GM19025 (cell line): ENCODE data around the gene CLNK.

Experiments used
- ATAC-seq: cut with Tn5 transposase; IDR thresholded peaks from one replicate; pipeline ENCODE4 v1.9.1; 2021; ENCODE audit warnings: mild to moderate bottlenecking, low read depth, moderate library complexity; ENCODE audit not compliant: unreplicated experiment

The CLNK gene

GRCh38 chr4:10666616-10667015 lies 18.0 kb downstream of the CLNK start:
- ATAC-seq = no peak

- ATAC-seq = no peak
These were observed 20.2 kb downstream of the CLNK start for GRCh38 chr4:10664408-10664807.

- no peak for ATAC-seq
These were observed 21.6 kb downstream of the CLNK start for GRCh38 chr4:10662937-10663336.

GRCh38 chr4:10661047-10661446 lies 23.5 kb downstream of the CLNK start:
- no peak for ATAC-seq

GRCh38 chr4:10659251-10659650 lies 25.3 kb downstream of the CLNK start:
- no peak for ATAC-seq

- no peak for ATAC-seq
These were observed 27.6 kb downstream of the CLNK start for GRCh38 chr4:10656988-10657387.

- ATAC-seq = no peak
These were observed 28.1 kb downstream of the CLNK start for GRCh38 chr4:10656420-10656819.

- ATAC-seq = no peak
These were observed 28.6 kb downstream of the CLNK start for GRCh38 chr4:10655968-10656367.

- no peak for ATAC-seq
These were observed 36.1 kb downstream of the CLNK start for GRCh38 chr4:10648479-10648878.

- no peak for ATAC-seq
These were observed 36.7 kb downstream of the CLNK start for GRCh38 chr4:10647846-10648245.

- ATAC-seq = no peak
These were observed 40.8 kb downstream of the CLNK start for GRCh38 chr4:10643600-10644425.

GRCh38 chr4:10640561-10641201 lies 43.9 kb downstream of the CLNK start:
- ATAC-seq = no peak

GRCh38 chr4:10639664-10640063 lies 44.9 kb downstream of the CLNK start:
- no peak for ATAC-seq

GRCh38 chr4:10639100-10639499 lies 45.5 kb downstream of the CLNK start:
- no peak for ATAC-seq

- ATAC-seq = no peak
These were observed 49.5 kb downstream of the CLNK start for GRCh38 chr4:10635091-10635490.

- ATAC-seq = no peak
These were observed 55.2 kb downstream of the CLNK start for GRCh38 chr4:10629394-10629793.

GRCh38 chr4:10625131-10625530 lies 59.4 kb downstream of the CLNK start:
- ATAC-seq = no peak

- ATAC-seq = no peak
These were observed 60.7 kb downstream of the CLNK start for GRCh38 chr4:10623862-10624261.

- no peak for ATAC-seq
These were observed 61.3 kb downstream of the CLNK start for GRCh38 chr4:10623241-10623640.

- ATAC-seq = peak; percentile 60
These were observed 61.8 kb downstream of the CLNK start for GRCh38 chr4:10622728-10623127.

- no peak for ATAC-seq
These were observed 63.6 kb downstream of the CLNK start for GRCh38 chr4:10620935-10621488.

- ATAC-seq = no peak
These were observed 64.7 kb downstream of the CLNK start for GRCh38 chr4:10619855-10620254.
